SK-N-SH treated with all-trans-retinoic acid at 6 μM for 48 hours (cell line): ENCODE results near the gene COL28A1.

Experiments used
- ATAC-seq: fragments of 200-7000 bp; cut with Tn5 transposase; 3 replicates; pipeline ENCODE4 v1.9.1; 2020; ENCODE audit warnings: mild to moderate bottlenecking, moderate library complexity
- ARNTL ChIP-seq: fragments of 450-650 bp; formaldehyde crosslinking; IDR thresholded peaks from 2 replicates; pipeline ENCODE4 v1.5.0; 2020; ENCODE audit warnings: low read depth, mild to moderate bottlenecking, moderate library complexity, borderline replicate concordance
- BACH2 ChIP-seq: fragments of 250-450 bp; sonication (Bioruptor Pico); IDR thresholded peaks from 2 replicates; pipeline ENCODE4 v1.9.0; 2021; ENCODE audit warnings: mild to moderate bottlenecking, borderline replicate concordance
- CSDC2 ChIP-seq: fragments of 250-450 bp; sonication (Bioruptor Pico); IDR thresholded peaks from 2 replicates; pipeline ENCODE4 v1.5.0; 2020; ENCODE audit warnings: mild to moderate bottlenecking, moderate library complexity
- ESRRG ChIP-seq: fragments of 250-450 bp; sonication (Bioruptor Pico); IDR thresholded peaks from 2 replicates; pipeline ENCODE4 v1.6.1; 2021; ENCODE audit warnings: mild to moderate bottlenecking
- GLIS3 ChIP-seq: fragments of 250-450 bp; sonication (Bioruptor Pico); IDR thresholded peaks from 2 replicates; pipeline ENCODE4 v1.5.0; 2020; ENCODE audit warnings: mild to moderate bottlenecking, moderate library complexity
- ISL1 ChIP-seq: fragments of 250-450 bp; sonication (Bioruptor Pico); IDR thresholded peaks from 2 replicates; pipeline ENCODE4 v2.1.2; 2022; ENCODE audit warnings: mild to moderate bottlenecking, moderate library complexity
- OSR1 ChIP-seq: fragments of 250-450 bp; sonication (Bioruptor Pico); IDR thresholded peaks from 2 replicates; pipeline ENCODE4 v1.8.0; 2022; ENCODE audit warnings: moderate library complexity, mild to moderate bottlenecking, inconsistent platforms
- PPARA ChIP-seq: fragments of 250-450 bp; sonication (Bioruptor Pico); IDR thresholded peaks from 2 replicates; pipeline ENCODE4 v1.5.0; 2020; ENCODE audit warnings: mild to moderate bottlenecking, borderline replicate concordance
- RARB ChIP-seq: fragments of 250-450 bp; sonication (Bioruptor Pico); IDR thresholded peaks from 2 replicates; pipeline ENCODE4 v1.8.0; 2021; ENCODE audit warnings: mild to moderate bottlenecking, moderate library complexity
- SNAI2 ChIP-seq: fragments of 250-450 bp; sonication (Bioruptor Pico); IDR thresholded peaks from 2 replicates; pipeline ENCODE4 v1.5.0; 2020; ENCODE audit warnings: mild to moderate bottlenecking, moderate library complexity
- TCF4 ChIP-seq: fragments of 250-450 bp; sonication (Bioruptor Pico); IDR thresholded peaks from 2 replicates; pipeline ENCODE4 v1.8.0; 2021; ENCODE audit warnings: mild to moderate bottlenecking, moderate library complexity, borderline replicate concordance
- TOX ChIP-seq: fragments of 250-450 bp; sonication (Bioruptor Pico); IDR thresholded peaks from 2 replicates; pipeline ENCODE4 v1.8.0; 2021; ENCODE audit warnings: mild to moderate bottlenecking, moderate library complexity, borderline replicate concordance
- ZC3H10 ChIP-seq: fragments of 250-450 bp; sonication (Bioruptor Pico); IDR thresholded peaks from 2 replicates; pipeline ENCODE4 v1.5.1; 2021; ENCODE audit warnings: mild to moderate bottlenecking, moderate library complexity
- ZFP3 ChIP-seq: fragments of 250-450 bp; sonication (Bioruptor Pico); IDR thresholded peaks from 2 replicates; pipeline ENCODE4 v1.5.0; 2020; ENCODE audit warnings: mild to moderate bottlenecking, moderate library complexity
- ZFP30 ChIP-seq: fragments of 450-650 bp; formaldehyde crosslinking; IDR thresholded peaks from 2 replicates; pipeline ENCODE4 v1.5.0; 2022; ENCODE audit warnings: mild to moderate bottlenecking, moderate library complexity
- ZNF565 ChIP-seq: fragments of 450-650 bp; formaldehyde crosslinking; conservative IDR thresholded peaks from 2 replicates; pipeline ENCODE4 v1.5.0; 2020; ENCODE audit warnings: low read depth, mild to moderate bottlenecking, moderate library complexity
- ZNF70 ChIP-seq: fragments of 450-650 bp; formaldehyde crosslinking; IDR thresholded peaks from 2 replicates; pipeline ENCODE4 v1.5.0; 2020; ENCODE audit warnings: mild to moderate bottlenecking, moderate library complexity
- TF ChIP-seq, protein P1 (sequence below): fragments of 250-450 bp; sonication (Bioruptor Pico); IDR thresholded peaks from 2 replicates; pipeline ENCODE4 v1.5.1; 2021; ENCODE audit warnings: mild to moderate bottlenecking, moderate library complexity
- TF ChIP-seq, protein P2 (sequence below): fragments of 250-450 bp; sonication (Bioruptor Pico); IDR thresholded peaks from 2 replicates; pipeline ENCODE4 v1.5.1; 2020; ENCODE audit warnings: low read depth, mild to moderate bottlenecking, moderate library complexity
- TF ChIP-seq, protein P3 (sequence below): fragments of 250-450 bp; sonication (Bioruptor Pico); IDR thresholded peaks from 2 replicates; pipeline ENCODE4 v1.8.0; 2021; ENCODE audit warnings: low read depth, mild to moderate bottlenecking, moderate library complexity, borderline replicate concordance
- TF ChIP-seq, protein P4 (sequence below): fragments of 250-450 bp; sonication (Bioruptor Pico); IDR thresholded peaks from 2 replicates; pipeline ENCODE4 v1.5.0; 2020; ENCODE audit warnings: mild to moderate bottlenecking, moderate library complexity
- TF ChIP-seq, protein P5 (sequence below): fragments of 250-450 bp; sonication (Bioruptor Pico); IDR thresholded peaks from 2 replicates; pipeline ENCODE4 v1.8.0; 2020; ENCODE audit warnings: mild to moderate bottlenecking, moderate library complexity, borderline replicate concordance

Gene COL28A1

DNA sequence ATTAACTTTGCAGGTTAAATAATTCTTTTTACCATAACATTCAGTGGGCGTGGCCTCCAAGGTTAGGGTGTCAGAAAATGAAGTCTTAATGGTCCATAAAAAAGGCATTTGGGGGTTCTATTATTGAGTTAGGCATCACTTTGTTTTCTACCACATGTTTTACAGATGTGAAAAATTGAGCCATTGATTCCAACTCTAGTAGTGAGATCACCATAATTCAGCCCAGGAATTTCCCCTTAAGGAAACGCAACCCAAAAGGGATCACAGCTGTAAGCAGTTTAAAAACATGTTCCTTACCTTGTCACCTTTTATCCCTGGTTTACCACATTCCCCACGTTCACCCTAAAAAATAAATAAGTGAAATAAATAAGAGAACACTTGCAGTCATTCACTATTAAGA, 24.9 kb downstream of the COL28A1 start:
- no peak for ATAC-seq
- TF ChIP-seq TCF4 (CRISPR knock-in tag) (no peak), GLIS3 (no peak), ZNF70 (CRISPR knock-in tag) (no peak), ZNF565 (CRISPR knock-in tag) (no peak), ARNTL (CRISPR knock-in tag) (no peak), SNAI2 (CRISPR knock-in tag) (no peak), TOX (CRISPR knock-in tag) (no peak), ESRRG (CRISPR knock-in tag) (no peak), CSDC2 (CRISPR knock-in tag) (no peak), ISL1 (CRISPR knock-in tag) (no peak), PPARA (CRISPR knock-in tag) (no peak)
- TF ChIP-seq, protein P1, sequence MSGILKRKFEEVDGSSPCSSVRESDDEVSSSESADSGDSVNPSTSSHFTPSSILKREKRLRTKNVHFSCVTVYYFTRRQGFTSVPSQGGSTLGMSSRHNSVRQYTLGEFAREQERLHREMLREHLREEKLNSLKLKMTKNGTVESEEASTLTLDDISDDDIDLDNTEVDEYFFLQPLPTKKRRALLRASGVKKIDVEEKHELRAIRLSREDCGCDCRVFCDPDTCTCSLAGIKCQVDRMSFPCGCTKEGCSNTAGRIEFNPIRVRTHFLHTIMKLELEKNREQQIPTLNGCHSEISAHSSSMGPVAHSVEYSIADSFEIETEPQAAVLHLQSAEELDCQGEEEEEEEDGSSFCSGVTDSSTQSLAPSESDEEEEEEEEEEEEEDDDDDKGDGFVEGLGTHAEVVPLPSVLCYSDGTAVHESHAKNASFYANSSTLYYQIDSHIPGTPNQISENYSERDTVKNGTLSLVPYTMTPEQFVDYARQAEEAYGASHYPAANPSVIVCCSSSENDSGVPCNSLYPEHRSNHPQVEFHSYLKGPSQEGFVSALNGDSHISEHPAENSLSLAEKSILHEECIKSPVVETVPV (CRISPR knock-in tag) = no peak
- TF ChIP-seq, protein P2, sequence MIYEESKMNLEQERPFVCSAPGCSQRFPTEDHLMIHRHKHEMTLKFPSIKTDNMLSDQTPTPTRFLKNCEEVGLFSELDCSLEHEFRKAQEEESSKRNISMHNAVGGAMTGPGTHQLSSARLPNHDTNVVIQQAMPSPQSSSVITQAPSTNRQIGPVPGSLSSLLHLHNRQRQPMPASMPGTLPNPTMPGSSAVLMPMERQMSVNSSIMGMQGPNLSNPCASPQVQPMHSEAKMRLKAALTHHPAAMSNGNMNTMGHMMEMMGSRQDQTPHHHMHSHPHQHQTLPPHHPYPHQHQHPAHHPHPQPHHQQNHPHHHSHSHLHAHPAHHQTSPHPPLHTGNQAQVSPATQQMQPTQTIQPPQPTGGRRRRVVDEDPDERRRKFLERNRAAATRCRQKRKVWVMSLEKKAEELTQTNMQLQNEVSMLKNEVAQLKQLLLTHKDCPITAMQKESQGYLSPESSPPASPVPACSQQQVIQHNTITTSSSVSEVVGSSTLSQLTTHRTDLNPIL (CRISPR knock-in tag) = no peak
- TF ChIP-seq, protein P3, sequence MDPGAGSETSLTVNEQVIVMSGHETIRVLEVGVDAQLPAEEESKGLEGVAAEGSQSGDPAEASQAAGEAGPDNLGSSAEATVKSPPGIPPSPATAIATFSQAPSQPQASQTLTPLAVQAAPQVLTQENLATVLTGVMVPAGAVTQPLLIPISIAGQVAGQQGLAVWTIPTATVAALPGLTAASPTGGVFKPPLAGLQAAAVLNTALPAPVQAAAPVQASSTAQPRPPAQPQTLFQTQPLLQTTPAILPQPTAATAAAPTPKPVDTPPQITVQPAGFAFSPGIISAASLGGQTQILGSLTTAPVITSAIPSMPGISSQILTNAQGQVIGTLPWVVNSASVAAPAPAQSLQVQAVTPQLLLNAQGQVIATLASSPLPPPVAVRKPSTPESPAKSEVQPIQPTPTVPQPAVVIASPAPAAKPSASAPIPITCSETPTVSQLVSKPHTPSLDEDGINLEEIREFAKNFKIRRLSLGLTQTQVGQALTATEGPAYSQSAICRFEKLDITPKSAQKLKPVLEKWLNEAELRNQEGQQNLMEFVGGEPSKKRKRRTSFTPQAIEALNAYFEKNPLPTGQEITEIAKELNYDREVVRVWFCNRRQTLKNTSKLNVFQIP = no peak

DNA sequence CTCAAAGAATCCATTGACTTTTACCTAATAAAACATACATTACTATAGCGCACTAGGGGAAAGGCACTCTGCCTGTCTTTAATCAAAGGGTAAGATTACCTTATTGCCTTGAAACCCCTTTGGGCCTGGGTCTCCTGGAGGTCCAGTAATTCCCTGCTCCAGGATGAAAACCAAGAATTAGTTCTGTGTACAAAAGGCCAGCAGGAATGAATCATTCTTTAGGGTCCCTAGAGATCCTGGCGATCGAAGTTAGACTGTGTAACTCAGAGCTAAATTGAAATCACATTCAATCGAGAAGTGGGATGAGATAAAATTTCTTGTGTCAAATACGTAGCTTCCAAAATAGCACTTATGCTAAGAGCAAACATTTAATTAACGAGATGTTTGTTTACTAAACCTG, 29.8 kb downstream of the COL28A1 start:
- TF ChIP-seq ARNTL (CRISPR knock-in tag) (no peak), OSR1 (CRISPR knock-in tag) (no peak), ZFP3 (no peak), PPARA (CRISPR knock-in tag) (no peak), CSDC2 (CRISPR knock-in tag) (no peak), ZC3H10 (CRISPR knock-in tag) (no peak), ISL1 (CRISPR knock-in tag) (no peak), RARB (no peak), ESRRG (CRISPR knock-in tag) (no peak), BACH2 (CRISPR knock-in tag) (no peak), ZNF70 (CRISPR knock-in tag) (no peak), ZFP30 (CRISPR knock-in tag) (no peak), GLIS3 (no peak), SNAI2 (CRISPR knock-in tag) (no peak)
- TF ChIP-seq, protein P4, sequence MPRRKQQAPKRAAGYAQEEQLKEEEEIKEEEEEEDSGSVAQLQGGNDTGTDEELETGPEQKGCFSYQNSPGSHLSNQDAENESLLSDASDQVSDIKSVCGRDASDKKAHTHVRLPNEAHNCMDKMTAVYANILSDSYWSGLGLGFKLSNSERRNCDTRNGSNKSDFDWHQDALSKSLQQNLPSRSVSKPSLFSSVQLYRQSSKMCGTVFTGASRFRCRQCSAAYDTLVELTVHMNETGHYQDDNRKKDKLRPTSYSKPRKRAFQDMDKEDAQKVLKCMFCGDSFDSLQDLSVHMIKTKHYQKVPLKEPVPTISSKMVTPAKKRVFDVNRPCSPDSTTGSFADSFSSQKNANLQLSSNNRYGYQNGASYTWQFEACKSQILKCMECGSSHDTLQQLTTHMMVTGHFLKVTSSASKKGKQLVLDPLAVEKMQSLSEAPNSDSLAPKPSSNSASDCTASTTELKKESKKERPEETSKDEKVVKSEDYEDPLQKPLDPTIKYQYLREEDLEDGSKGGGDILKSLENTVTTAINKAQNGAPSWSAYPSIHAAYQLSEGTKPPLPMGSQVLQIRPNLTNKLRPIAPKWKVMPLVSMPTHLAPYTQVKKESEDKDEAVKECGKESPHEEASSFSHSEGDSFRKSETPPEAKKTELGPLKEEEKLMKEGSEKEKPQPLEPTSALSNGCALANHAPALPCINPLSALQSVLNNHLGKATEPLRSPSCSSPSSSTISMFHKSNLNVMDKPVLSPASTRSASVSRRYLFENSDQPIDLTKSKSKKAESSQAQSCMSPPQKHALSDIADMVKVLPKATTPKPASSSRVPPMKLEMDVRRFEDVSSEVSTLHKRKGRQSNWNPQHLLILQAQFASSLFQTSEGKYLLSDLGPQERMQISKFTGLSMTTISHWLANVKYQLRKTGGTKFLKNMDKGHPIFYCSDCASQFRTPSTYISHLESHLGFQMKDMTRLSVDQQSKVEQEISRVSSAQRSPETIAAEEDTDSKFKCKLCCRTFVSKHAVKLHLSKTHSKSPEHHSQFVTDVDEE (CRISPR knock-in tag) = no peak
- TF ChIP-seq, protein P5, sequence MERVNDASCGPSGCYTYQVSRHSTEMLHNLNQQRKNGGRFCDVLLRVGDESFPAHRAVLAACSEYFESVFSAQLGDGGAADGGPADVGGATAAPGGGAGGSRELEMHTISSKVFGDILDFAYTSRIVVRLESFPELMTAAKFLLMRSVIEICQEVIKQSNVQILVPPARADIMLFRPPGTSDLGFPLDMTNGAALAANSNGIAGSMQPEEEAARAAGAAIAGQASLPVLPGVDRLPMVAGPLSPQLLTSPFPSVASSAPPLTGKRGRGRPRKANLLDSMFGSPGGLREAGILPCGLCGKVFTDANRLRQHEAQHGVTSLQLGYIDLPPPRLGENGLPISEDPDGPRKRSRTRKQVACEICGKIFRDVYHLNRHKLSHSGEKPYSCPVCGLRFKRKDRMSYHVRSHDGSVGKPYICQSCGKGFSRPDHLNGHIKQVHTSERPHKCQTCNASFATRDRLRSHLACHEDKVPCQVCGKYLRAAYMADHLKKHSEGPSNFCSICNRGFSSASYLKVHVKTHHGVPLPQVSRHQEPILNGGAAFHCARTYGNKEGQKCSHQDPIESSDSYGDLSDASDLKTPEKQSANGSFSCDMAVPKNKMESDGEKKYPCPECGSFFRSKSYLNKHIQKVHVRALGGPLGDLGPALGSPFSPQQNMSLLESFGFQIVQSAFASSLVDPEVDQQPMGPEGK (CRISPR knock-in tag) = no peak
- TF ChIP-seq, protein P3 = no peak
- TF ChIP-seq, protein P1 (CRISPR knock-in tag) = no peak
- TF ChIP-seq, protein P2 (CRISPR knock-in tag) = no peak
- no peak for ATAC-seq
